ENCODE results near the gene SIL1. TPM values are rescaled to one million over a fixed set of nuclear protein-coding genes. Genes with fewer than 3 reads are reported as not detected.
A peak's percentile ranks its signal among the peaks of the same experiment; 100 is the strongest.
"Not testable (repeated sequence)": the region's sequence is repeated elsewhere in the genome, so short reads cannot be mapped to it uniquely, and the experiment has no call there.

SIL1 gene
- total RNA-seq, 1 donor from 2014 or later: 16.1 TPM

DNA sequence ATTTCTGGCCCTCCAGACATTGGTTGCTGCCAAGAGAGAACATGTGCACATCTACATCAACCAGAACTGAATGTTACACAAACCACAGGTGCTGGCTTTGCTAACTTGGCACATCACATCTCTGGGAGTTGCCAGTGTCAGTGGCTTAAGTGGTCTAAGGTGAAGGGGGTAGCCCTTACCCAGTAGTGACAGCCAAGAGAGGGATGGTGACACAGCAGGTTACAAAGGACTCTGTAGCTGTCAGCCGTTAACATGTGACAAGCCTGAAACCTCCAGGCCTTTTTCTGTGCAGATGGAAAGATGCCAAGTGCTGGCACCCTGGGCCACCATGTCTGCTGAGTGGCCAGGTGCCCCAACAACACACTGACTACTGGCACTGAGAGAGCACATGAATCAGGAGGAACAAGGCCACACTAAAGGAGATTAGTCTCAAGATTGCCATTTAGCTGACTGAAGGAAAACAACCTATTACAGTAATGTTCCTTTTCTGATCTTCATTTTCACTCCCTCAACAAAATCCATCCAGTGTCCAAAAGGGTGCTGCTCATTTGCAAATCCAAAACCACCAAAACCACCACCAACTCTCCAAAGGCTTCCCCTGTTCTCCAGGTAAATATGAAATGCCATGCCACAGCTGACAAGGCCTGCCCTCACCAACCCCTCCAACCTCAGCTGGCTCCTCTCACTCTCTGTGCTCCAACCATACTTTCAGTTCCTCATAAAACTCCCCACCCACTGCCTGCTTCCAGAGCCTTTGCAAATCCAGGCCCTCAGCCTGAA is 20.2 kb downstream of the SIL1 start:
- no peak for TF ChIP-seq CTCF (IDR thresholded peaks at IDR 0.05)
- no peak for DNase-seq
- intact Hi-C loops (cut with micrococcal nuclease): no loop called here
- ChIA-PET POLR2A (interaction anchor here (1.3 kb wide), 1 partner anchor 20 kb away, joined by 5 read pairs; the partner anchor contains the start of gene SIL1), CTCF (no interaction called here)
- Mint-ChIP-seq H3K27me3 (no peaks in the 10 kb centered on the region), H3K36me3 (ENCODE audit: low read depth) (peaks cover 10% of the 10 kb centered on the region), H3K4me3 (peak overlapping the region; percentile 33), H3K9me3 (peaks cover 3% of the 10 kb centered on the region), H3K4me1 (peaks cover 54% of the 10 kb centered on the region), H3K27ac (peak overlapping the region; percentile 36)
- peak; percentile 47 for ATAC-seq (ENCODE audit: low read depth)

DNA sequence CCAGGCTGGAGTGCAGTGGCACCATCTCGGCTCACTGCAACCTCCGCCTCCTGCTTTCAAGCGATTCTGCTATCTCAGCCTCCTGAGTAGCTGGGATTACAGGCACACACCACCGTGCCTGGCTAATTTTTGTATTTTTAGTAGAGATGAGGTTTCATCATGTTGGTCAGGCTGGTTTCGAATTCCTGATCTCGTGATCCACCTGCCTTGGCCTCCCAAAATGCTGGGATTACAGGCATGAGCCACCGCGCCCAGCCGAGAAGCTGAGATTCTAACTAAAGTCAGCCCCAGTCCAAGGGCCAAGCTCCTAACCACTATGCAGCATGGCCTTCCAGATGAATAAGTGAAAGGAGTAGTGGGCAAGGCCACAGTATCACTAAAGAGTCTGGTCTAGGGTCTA is 20.9 kb downstream of the SIL1 start:
- intact Hi-C loops (cut with micrococcal nuclease); CTCF ChIA-PET; H3K27me3 Mint-ChIP-seq; POLR2A ChIA-PET; H3K27ac Mint-ChIP-seq; H3K9me3 Mint-ChIP-seq; DNase-seq; H3K4me3 Mint-ChIP-seq; ATAC-seq (ENCODE audit: low read depth): not testable (repeated sequence)
- Mint-ChIP-seq H3K36me3 (ENCODE audit: low read depth) (peaks cover 14% of the 10 kb centered on the region), H3K4me1 (peaks cover 47% of the 10 kb centered on the region)

DNA sequence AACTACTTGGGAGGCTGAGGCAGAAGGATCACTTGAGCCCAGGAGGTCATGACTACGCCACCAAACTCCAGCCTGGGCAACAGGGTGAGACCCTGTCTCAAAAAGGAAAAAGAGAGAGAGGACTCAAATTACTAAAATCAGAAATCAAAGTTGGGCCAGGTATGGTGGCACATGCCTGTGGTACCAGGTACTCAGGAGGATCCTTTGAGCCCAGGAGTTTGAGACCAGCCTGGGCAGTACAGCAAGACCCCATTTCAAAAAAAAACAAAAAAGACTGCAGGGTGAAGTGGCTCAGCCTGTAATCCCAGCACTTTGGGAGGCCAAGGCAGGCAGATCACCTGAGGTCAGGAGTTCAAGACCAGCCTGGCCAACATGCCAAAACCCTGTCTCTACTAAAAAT is 23.8 kb downstream of the SIL1 start:
- intact Hi-C loops (cut with micrococcal nuclease); H3K27me3 Mint-ChIP-seq; H3K9me3 Mint-ChIP-seq; H3K27ac Mint-ChIP-seq; ATAC-seq (ENCODE audit: low read depth); CTCF ChIA-PET; DNase-seq; H3K4me3 Mint-ChIP-seq: not testable (repeated sequence)
- Mint-ChIP-seq H3K36me3 (ENCODE audit: low read depth) (peaks cover 21% of the 10 kb centered on the region), H3K4me1 (peaks cover 28% of the 10 kb centered on the region)
- POLR2A ChIA-PET: interaction anchor here (0.6 to 0.7 kb wide), 3 partner anchors 234 to 595 kb away, joined by 3 to 4 read pairs (median 3); no protein-coding TSS in a partner anchor

- Mint-ChIP-seq H3K9me3 (peaks cover 9% of the 10 kb centered on the region), H3K4me3 (no peak overlapping the region)
- CTCF ChIA-PET: no interaction called here
Observed at GRCh38 chr5:139171779-139172404, 26.3 kb downstream of the SIL1 start.

GRCh38 chr5:139167952-139168720 is 30.0 kb downstream of the SIL1 start:
- H3K4me1 Mint-ChIP-seq: peaks cover 2% of the 10 kb centered on the region
- no peak for TF ChIP-seq CTCF (IDR thresholded peaks at IDR 0.05)
- H3K36me3 Mint-ChIP-seq (ENCODE audit: low read depth): peaks cover 10% of the 10 kb centered on the region
- no peak overlapping the region for H3K27ac Mint-ChIP-seq
- ChIA-PET CTCF (no interaction called here), POLR2A (no interaction called here)
- ATAC-seq (ENCODE audit: low read depth): no peak
- intact Hi-C loops (cut with micrococcal nuclease): no loop called here
- no peak overlapping the region for H3K4me3 Mint-ChIP-seq
- no peaks in the 10 kb centered on the region for H3K27me3 Mint-ChIP-seq
- peaks cover 6% of the 10 kb centered on the region for H3K9me3 Mint-ChIP-seq
- DNase-seq: no peak

More at GRCh38 chr5:139171779-139172404, 26.3 kb downstream of the SIL1 start:
- H3K27me3 Mint-ChIP-seq: no peaks in the 10 kb centered on the region
- POLR2A ChIA-PET: interaction anchor here (0.7 kb wide), 1 partner anchor 809 kb away, joined by 3 read pairs; no protein-coding TSS in a partner anchor
- intact Hi-C loops (cut with micrococcal nuclease): no loop called here
- peaks cover 7% of the 10 kb centered on the region for H3K4me1 Mint-ChIP-seq
- no peak for TF ChIP-seq CTCF (IDR thresholded peaks at IDR 0.05)
- ATAC-seq (ENCODE audit: low read depth): no peak
- H3K36me3 Mint-ChIP-seq (ENCODE audit: low read depth): peaks cover 21% of the 10 kb centered on the region
- H3K27ac Mint-ChIP-seq: no peak overlapping the region
- no peak for DNase-seq
